HepG2 (cell line): ENCODE results near the gene ACER3. TPM values are rescaled to one million over a fixed set of nuclear protein-coding genes. Genes with fewer than 3 reads are reported as not detected.

ENCODE experiments used
- CBFB ChIP-seq: sonication (generic); formaldehyde crosslinking; IDR thresholded peaks from 2 replicates; pipeline ENCODE4 v1.4.0; 2020; ENCODE audit warnings: missing genetic modification reagents
- GTF3A ChIP-seq: sonication (generic); formaldehyde crosslinking; conservative IDR thresholded peaks from 2 replicates; pipeline ENCODE4 v1.4.0; 2020; ENCODE audit warnings: mild to moderate bottlenecking, missing genetic modification reagents
- HIVEP1 ChIP-seq: sonication (generic); formaldehyde crosslinking; IDR thresholded peaks from 2 replicates; pipeline ENCODE4 v1.4.0; 2020; ENCODE audit warnings: mild to moderate bottlenecking, missing genetic modification reagents
- HMGA1 ChIP-seq: sonication (generic); formaldehyde crosslinking; conservative IDR thresholded peaks from 2 replicates; pipeline ENCODE4 v1.4.0; 2020; ENCODE audit warnings: missing genetic modification reagents
- HOMEZ ChIP-seq: IDR thresholded peaks from 2 replicates; pipeline ENCODE4 v1.6.1; 2016; ENCODE audit warnings: low read depth
- IRF1 ChIP-seq: sonication (generic); formaldehyde crosslinking; IDR thresholded peaks from 2 replicates; pipeline ENCODE4 v1.4.0; 2020; ENCODE audit warnings: low read depth, mild to moderate bottlenecking, missing genetic modification reagents
- JARID2 ChIP-seq: sonication (generic); formaldehyde crosslinking; IDR thresholded peaks from 2 replicates; pipeline ENCODE4 v1.8.1; 2023; ENCODE audit warnings: missing genetic modification reagents, inconsistent platforms; ENCODE audit not compliant: insufficient replicate concordance
- MLXIP ChIP-seq: sonication (generic); formaldehyde crosslinking; IDR thresholded peaks from 2 replicates; pipeline ENCODE4 v1.9.0; 2021; ENCODE audit warnings: missing genetic modification reagents, borderline replicate concordance
- MTF2 ChIP-seq: sonication (generic); formaldehyde crosslinking; IDR thresholded peaks from 2 replicates; pipeline ENCODE4 v1.5.0; 2020; ENCODE audit warnings: missing genetic modification reagents, borderline replicate concordance
- NR2F1 ChIP-seq, 2 experiments: fragments of 450-650 bp in 1 of 2; formaldehyde crosslinking in 1 of 2; IDR thresholded peaks; 2 replicates each; pipeline versions ENCODE4 v1.5.0 to v1.6.1; 2016 to 2020; ENCODE audit warnings: mild to moderate bottlenecking in 1 of 2, missing compliant biosample characterization in 1 of 2, missing genetic modification reagents in 1 of 2, moderate library complexity in 1 of 2
- SCMH1 ChIP-seq: sonication (generic); formaldehyde crosslinking; IDR thresholded peaks from 2 replicates; pipeline ENCODE4 v1.9.0; 2021; ENCODE audit warnings: missing genetic modification reagents, mild to moderate bottlenecking, borderline replicate concordance
- SRF ChIP-seq: IDR thresholded peaks from 2 replicates; pipeline ENCODE4 v1.6.1; 2011; ENCODE audit warnings: mild to moderate bottlenecking, low read depth, low read length, moderate library complexity
- TBL1XR1 ChIP-seq: fragments of 150-350 bp; IDR thresholded peaks from 2 replicates; pipeline ENCODE4 v1.6.1; 2014; ENCODE audit warnings: borderline replicate concordance, low read length; ENCODE audit not compliant: partially characterized antibody
- TGIF2 ChIP-seq: IDR thresholded peaks from 2 replicates; pipeline ENCODE4 v1.6.1; 2016; ENCODE audit warnings: control low read depth, missing compliant biosample characterization
- THAP11 ChIP-seq: IDR thresholded peaks from 2 replicates; pipeline ENCODE4 v1.6.1; 2016; ENCODE audit warnings: missing biosample characterization, missing genetic modification reagents
- THAP7 ChIP-seq: sonication (generic); formaldehyde crosslinking; IDR thresholded peaks from 2 replicates; pipeline ENCODE4 v1.8.1; 2023; ENCODE audit warnings: mild to moderate bottlenecking, missing genetic modification reagents
- ZBTB38 ChIP-seq: sonication (generic); formaldehyde crosslinking; IDR thresholded peaks from 2 replicates; pipeline ENCODE4 v1.5.1; 2020; ENCODE audit warnings: mild to moderate bottlenecking, missing genetic modification reagents
- ZFP36 ChIP-seq: fragments of 150-350 bp; IDR thresholded peaks from 2 replicates; pipeline ENCODE4 v1.6.1; 2018; ENCODE audit warnings: borderline replicate concordance, low read length, low read depth; ENCODE audit not compliant: partially characterized antibody
- ZHX1 ChIP-seq: sonication (generic); formaldehyde crosslinking; IDR thresholded peaks from 2 replicates; pipeline ENCODE4 v1.8.1; 2022; ENCODE audit warnings: low read depth, mild to moderate bottlenecking, missing genetic modification reagents
- ZNF234 ChIP-seq: sonication (generic); formaldehyde crosslinking; conservative IDR thresholded peaks from 2 replicates; pipeline ENCODE4 v1.5.1; 2020; ENCODE audit warnings: mild to moderate bottlenecking, missing genetic modification reagents
- ZNF569 ChIP-seq: sonication (generic); formaldehyde crosslinking; IDR thresholded peaks from 2 replicates; pipeline ENCODE4 v1.5.0; 2020; ENCODE audit warnings: mild to moderate bottlenecking, missing genetic modification reagents, moderate library complexity, borderline replicate concordance
- ZNF670 ChIP-seq: sonication (generic); formaldehyde crosslinking; IDR thresholded peaks from 2 replicates; pipeline ENCODE4 v1.8.0; 2022; ENCODE audit warnings: mild to moderate bottlenecking, missing genetic modification reagents, borderline replicate concordance
- polyA plus RNA-seq, 8 experiments: library from polyadenylated mRNA; depleted of rRNA in 3 of 8; stranded (reverse) in 7 of 8; unstranded in 1 of 8; fragments of >200 nt; fragmentation: Illumina TruSeq in 4 of 8; extraction: Trizol in 4 of 8; gene quantifications; 2 replicates each; pipeline versions ENCODE4 v1.2.1 to v1.2.3, GENCODE V29; 2011 to 2016; ENCODE audit warnings: low read depth in 4 of 8, missing spikeins in 1 of 8, mixed read lengths in 1 of 8; ENCODE audit not compliant: insufficient read depth in 1 of 8
- total RNA-seq, 5 experiments: library from RNA; depleted of rRNA; stranded (reverse); fragments of >200 nt; fragmentation: Illumina TruSeq; extraction: Trizol; gene quantifications; 2 replicates each; pipeline ENCODE4 v1.2.3, GENCODE V29; 2016; ENCODE audit warnings: low read depth in 1 of 5

The ACER3 gene
- total and polyA plus RNA-seq, 2 of the 13 experiments (the other 11 are each of a cell fraction or from before 2014, with no cell fraction given) = 6.0 to 9.8 TPM

GRCh38 chr11:77036398-77036797, 175.7 kb downstream of the ACER3 start (continued):
- TF ChIP-seq ZNF234 (CRISPR knock-in tag) (no peak), THAP7 (CRISPR knock-in tag) (no peak), SRF (no peak), IRF1 (CRISPR knock-in tag) (no peak), ZFP36 (peak; percentile 86), CBFB (CRISPR knock-in tag) (no peak), HIVEP1 (CRISPR knock-in tag) (no peak), HMGA1 (CRISPR knock-in tag) (no peak), MTF2 (CRISPR knock-in tag) (no peak), JARID2 (CRISPR knock-in tag) (no peak), ZBTB38 (CRISPR knock-in tag) (no peak), MLXIP (no peak), TBL1XR1 (peak; percentile 88), ZNF670 (no peak), HOMEZ (CRISPR knock-in tag) (no peak), ZNF569 (CRISPR knock-in tag) (no peak), TGIF2 (no peak), ZHX1 (CRISPR knock-in tag) (no peak), GTF3A (CRISPR knock-in tag) (no peak), SCMH1 (CRISPR knock-in tag) (no peak), NR2F1 (CRISPR knock-in tag; IDR thresholded peaks at IDR 0.05) (peak in 1 of 2 experiments; percentile 44; a peak in 1 of 4 replicates), THAP11 (CRISPR knock-in tag) (peak; percentile 37)
